Fibroblast of pulmonary artery (primary cell): ENCODE results near the gene OR8G5.
A peak's percentile ranks its signal among the peaks of the same experiment; 100 is the strongest.

Experiments
- DNase-seq: peaks from one replicate; pipeline ENCODE4 v3.0.0-alpha.2; 2010; ENCODE audit warnings: low read depth
- H3K4me3 ChIP-seq: replicated peaks from 2 replicates; pipeline ENCODE4 v1.5.1; 2011; ENCODE audit warnings: low read depth, mild to moderate bottlenecking, control low read depth, low read length, moderate library complexity
- TF ChIP-seq, protein P1 (sequence below): IDR thresholded peaks from 2 replicates; pipeline ENCODE4 v1.5.1; 2011; ENCODE audit warnings: mild to moderate bottlenecking, control low read depth, low read length, inconsistent platforms; ENCODE audit errors: missing control alignments

OR8G5 gene

DNA sequence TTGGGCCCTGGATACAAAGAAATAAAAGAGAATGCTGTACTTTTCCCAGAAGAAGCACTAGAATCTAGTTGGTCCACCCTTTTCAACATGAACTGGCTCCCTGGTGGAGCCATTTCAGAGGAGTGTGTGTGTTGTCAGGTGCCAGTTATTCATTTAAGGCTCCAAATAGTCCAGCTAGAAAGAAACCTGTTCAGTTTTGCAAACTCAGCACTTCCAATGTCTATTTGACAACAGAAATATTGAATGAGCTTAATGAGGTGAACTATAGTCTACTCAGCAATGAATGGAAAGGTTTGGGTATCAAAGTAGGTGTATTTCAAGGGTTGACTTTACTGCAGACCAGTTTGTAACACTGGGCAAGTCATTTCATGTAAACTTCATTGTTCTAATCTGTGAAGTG lies 55.5 kb downstream of the OR8G5 start:
- H3K4me3 ChIP-seq = no peak overlapping the region
- TF ChIP-seq, protein P1, sequence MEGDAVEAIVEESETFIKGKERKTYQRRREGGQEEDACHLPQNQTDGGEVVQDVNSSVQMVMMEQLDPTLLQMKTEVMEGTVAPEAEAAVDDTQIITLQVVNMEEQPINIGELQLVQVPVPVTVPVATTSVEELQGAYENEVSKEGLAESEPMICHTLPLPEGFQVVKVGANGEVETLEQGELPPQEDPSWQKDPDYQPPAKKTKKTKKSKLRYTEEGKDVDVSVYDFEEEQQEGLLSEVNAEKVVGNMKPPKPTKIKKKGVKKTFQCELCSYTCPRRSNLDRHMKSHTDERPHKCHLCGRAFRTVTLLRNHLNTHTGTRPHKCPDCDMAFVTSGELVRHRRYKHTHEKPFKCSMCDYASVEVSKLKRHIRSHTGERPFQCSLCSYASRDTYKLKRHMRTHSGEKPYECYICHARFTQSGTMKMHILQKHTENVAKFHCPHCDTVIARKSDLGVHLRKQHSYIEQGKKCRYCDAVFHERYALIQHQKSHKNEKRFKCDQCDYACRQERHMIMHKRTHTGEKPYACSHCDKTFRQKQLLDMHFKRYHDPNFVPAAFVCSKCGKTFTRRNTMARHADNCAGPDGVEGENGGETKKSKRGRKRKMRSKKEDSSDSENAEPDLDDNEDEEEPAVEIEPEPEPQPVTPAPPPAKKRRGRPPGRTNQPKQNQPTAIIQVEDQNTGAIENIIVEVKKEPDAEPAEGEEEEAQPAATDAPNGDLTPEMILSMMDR = no peak
- DNase-seq = no peak

DNA sequence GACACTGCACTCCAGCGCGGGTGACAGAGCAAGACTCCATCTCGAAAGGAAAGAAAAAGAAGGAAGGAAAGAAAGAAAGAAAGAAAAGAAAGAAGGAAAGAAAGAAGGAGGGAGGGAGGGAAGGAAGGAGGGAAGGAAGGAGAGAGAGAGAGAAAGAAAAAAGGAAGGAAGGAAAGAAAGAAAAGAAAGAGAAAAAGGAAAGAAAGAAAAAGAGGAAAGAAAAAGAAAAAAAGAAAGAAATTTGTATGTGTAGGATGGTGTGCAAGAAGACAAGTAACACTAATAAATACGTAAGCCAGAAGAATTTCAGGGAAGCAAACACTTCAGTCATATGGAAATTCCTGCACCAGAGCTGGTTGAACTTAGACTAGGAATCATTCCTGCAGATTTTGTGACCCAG lies 57.0 kb downstream of the OR8G5 start:
- DNase-seq = no peak
- H3K4me3 ChIP-seq = no peak overlapping the region
- TF ChIP-seq, protein P1 = no peak

DNA sequence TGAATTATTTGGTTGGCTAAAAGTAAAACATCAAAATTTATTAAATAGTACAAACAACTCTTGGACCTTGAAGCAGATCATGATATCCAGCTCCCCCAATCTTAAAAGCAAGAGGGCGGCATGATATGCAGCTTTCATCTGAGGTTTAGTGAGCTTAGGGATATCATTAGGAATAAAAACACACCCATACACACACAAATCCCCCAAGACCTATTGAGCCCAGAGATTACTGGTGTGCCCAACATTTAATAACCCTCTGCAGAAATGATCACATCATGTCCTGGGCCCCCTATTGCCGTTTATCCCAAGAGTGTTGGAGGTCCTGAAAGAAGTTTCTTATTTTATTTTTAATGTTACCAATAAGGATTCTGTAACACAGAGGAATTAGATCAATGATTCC lies 57.7 kb downstream of the OR8G5 start, which contains the start of gene OR8D1:
TSS of gene OR8D1 (minus strand) at position 101 of the 400 bp plus-strand sequence. CDS start 3,183 bp downstream, outside the sequence.
- TF ChIP-seq, protein P1 = no peak
- H3K4me3 ChIP-seq = no peak within 1 kb of the TSS
- DNase-seq = no peak

DNA sequence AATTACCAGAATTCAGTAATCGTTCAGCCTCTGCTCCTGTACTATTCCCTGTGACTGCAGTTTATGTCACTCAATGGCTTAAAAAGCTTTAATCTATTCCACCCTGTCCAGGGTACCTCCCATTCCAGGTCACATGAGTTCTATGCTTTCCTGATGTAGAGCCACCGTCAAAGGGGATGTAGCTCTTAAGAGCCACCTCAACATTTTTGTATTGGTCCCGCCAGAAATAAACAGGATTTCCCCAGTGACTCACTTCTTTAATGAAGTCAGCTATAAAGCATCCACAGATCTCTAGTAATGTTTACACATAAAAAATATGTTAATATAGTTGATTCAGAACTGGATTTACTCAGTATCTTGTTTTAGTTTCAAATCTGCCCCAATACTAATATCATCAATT lies 58.9 kb downstream of the OR8G5 start:
- TF ChIP-seq, protein P1 = no peak
- no peak overlapping the region for H3K4me3 ChIP-seq
- DNase-seq = peak; percentile 52
